OCI-LY1 (cell line): ENCODE results near the gene MEI1.

Source experiments
- EZH2 ChIP-seq: fragments of 200-600 bp; sonication (generic), shearing (Covaris generic); IDR thresholded peaks from 2 replicates; pipeline ENCODE4 v1.8.0; 2017; ENCODE audit warnings: borderline replicate concordance, mixed run types, mild to moderate bottlenecking, antibody characterized with exemption, low read length, moderate library complexity, mixed read lengths
- TF ChIP-seq, protein P1 (sequence below): fragments of 200-600 bp; sonication (generic), shearing (Covaris generic); IDR thresholded peaks from 2 replicates; pipeline ENCODE4 v1.5.1; 2017; ENCODE audit warnings: mild to moderate bottlenecking, antibody characterized with exemption, low read length, moderate library complexity, mixed read lengths

DNA sequence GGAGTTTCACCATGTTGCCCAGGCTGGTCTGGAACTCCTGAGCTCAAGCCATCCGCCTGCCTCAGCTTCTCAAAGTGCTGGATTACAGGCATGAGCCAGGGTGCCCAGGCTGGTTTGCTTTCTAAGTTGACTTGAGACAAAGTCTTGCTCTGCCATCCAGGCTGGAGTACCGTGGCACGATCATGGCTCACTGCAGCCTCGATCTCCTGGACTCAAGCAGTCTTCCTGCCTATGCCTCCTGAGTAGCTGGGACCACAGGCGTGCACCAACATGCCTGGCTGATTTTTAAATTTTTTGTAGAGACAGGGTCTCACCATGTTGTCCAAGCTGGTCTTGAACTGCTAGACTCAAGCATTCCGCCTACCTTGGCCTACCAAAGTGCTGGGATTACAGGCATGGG is 41.6 kb upstream of the MEI1 start:
- TF ChIP-seq, protein P1, sequence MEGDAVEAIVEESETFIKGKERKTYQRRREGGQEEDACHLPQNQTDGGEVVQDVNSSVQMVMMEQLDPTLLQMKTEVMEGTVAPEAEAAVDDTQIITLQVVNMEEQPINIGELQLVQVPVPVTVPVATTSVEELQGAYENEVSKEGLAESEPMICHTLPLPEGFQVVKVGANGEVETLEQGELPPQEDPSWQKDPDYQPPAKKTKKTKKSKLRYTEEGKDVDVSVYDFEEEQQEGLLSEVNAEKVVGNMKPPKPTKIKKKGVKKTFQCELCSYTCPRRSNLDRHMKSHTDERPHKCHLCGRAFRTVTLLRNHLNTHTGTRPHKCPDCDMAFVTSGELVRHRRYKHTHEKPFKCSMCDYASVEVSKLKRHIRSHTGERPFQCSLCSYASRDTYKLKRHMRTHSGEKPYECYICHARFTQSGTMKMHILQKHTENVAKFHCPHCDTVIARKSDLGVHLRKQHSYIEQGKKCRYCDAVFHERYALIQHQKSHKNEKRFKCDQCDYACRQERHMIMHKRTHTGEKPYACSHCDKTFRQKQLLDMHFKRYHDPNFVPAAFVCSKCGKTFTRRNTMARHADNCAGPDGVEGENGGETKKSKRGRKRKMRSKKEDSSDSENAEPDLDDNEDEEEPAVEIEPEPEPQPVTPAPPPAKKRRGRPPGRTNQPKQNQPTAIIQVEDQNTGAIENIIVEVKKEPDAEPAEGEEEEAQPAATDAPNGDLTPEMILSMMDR: no peak
- TF ChIP-seq EZH2: no peak
